Fibroblast of lung (primary cell): Measurements from ENCODE around the gene ARHGAP6. TPM values are rescaled to one million over a fixed set of nuclear protein-coding genes. Genes with fewer than 3 reads are reported as not detected.

ENCODE experiments used
- DNase-seq, 2 donors: peaks; one replicate each; pipeline versions ENCODE4 v3.0.0 to v3.0.0-alpha.2; 2010; ENCODE audit warnings: low read depth in 2 of 2
- H2AFZ ChIP-seq: 2 replicates; pipeline ENCODE4 v1.5.1; 2012; ENCODE audit warnings: low read length, control low read depth, inconsistent platforms
- H3K27ac ChIP-seq: 2 replicates; pipeline ENCODE4 v1.5.1; 2011; ENCODE audit warnings: low read length, control low read depth; ENCODE audit not compliant: insufficient read depth
- H3K27me3 ChIP-seq: 2 replicates; pipeline ENCODE4 v1.5.1; 2011; ENCODE audit warnings: mild to moderate bottlenecking, low read length; ENCODE audit not compliant: control insufficient read depth, insufficient read depth
- H3K36me3 ChIP-seq: 2 replicates; pipeline ENCODE4 v1.5.1; 2011; ENCODE audit warnings: low read length; ENCODE audit not compliant: control insufficient read depth, insufficient read depth
- H3K4me1 ChIP-seq: 2 replicates; pipeline ENCODE4 v1.5.1; 2011; ENCODE audit warnings: low read length; ENCODE audit not compliant: control insufficient read depth, insufficient read depth; ENCODE audit errors: extremely low read depth
- H3K4me2 ChIP-seq: 2 replicates; pipeline ENCODE4 v1.5.1; 2011; ENCODE audit warnings: low read length, control low read depth; ENCODE audit not compliant: insufficient read depth; ENCODE audit errors: extremely low read depth
- H3K4me3 ChIP-seq, 4 experiments: fragments of 200-600 bp in 1 of 4; sonication (generic) in 1 of 4; replicated peaks in 1 of 4; 2 replicates each; pipeline ENCODE4 v1.5.1; 2011 to 2016; ENCODE audit warnings: low read length in 4 of 4, low read depth in 3 of 4, mild to moderate bottlenecking in 3 of 4, control low read depth in 2 of 4, inconsistent platforms in 1 of 4, mixed read lengths in 1 of 4; ENCODE audit not compliant: insufficient read depth in 1 of 4; ENCODE audit errors: control extremely low read depth in 1 of 4
- H3K79me2 ChIP-seq: 2 replicates; pipeline ENCODE4 v1.5.1; 2012; ENCODE audit warnings: mild to moderate bottlenecking, low read length, inconsistent platforms; ENCODE audit not compliant: control insufficient read depth, insufficient read depth
- H3K9ac ChIP-seq: 2 replicates; pipeline ENCODE4 v1.5.1; 2011; ENCODE audit warnings: mild to moderate bottlenecking, low read length, control low read depth; ENCODE audit not compliant: insufficient read depth
- H3K9me3 ChIP-seq: 2 replicates; pipeline ENCODE4 v1.5.1; 2012; ENCODE audit warnings: low read depth, low read length; ENCODE audit not compliant: control insufficient read depth, insufficient read depth
- H4K20me1 ChIP-seq: 2 replicates; pipeline ENCODE4 v1.5.1; 2011; ENCODE audit warnings: low read length; ENCODE audit not compliant: control insufficient read depth, insufficient read depth; ENCODE audit errors: extremely low read depth
- CTCF ChIP-seq, 2 donors: IDR thresholded peaks in 1 of 2; conservative IDR thresholded peaks in 1 of 2; 1 replicate in 1 of 2; 2 replicates in 1 of 2; pipeline ENCODE4 v1.5.1; 2011 to 2012; ENCODE audit warnings: low read length in 2 of 2, control low read depth in 1 of 2, inconsistent platforms in 1 of 2, low read depth in 1 of 2, mild to moderate bottlenecking in 1 of 2
- EZH2 ChIP-seq: IDR thresholded peaks from 2 replicates; pipeline ENCODE4 v1.5.1; 2012; ENCODE audit warnings: low read length, control low read depth, mild to moderate bottlenecking; ENCODE audit errors: missing control alignments
- polyA plus RNA-seq, 2 donors: library from polyadenylated mRNA; depleted of rRNA in 1 of 2; stranded (reverse) in 1 of 2; unstranded in 1 of 2; fragments of >200 nt; gene quantifications; 2 replicates each; pipeline ENCODE4 v1.2.1, GENCODE V29; 2011 to 2012; ENCODE audit warnings: missing spikeins in 1 of 2
- total RNA-seq: library from RNA; depleted of rRNA; stranded (reverse); fragments of >200 nt; gene quantifications from 2 replicates; pipeline ENCODE4 v1.2.1, GENCODE V29; 2014

ARHGAP6 gene
- total and polyA plus RNA-seq, 2 donors (not counting 1 experiment from before 2014, with no cell fraction given) = 5.9 to 11.7 TPM

GRCh38 chrX:11130136-11130535 is 535.6 kb downstream of the ARHGAP6 start:
- H3K9ac ChIP-seq = no peak overlapping the region
- H3K4me1 ChIP-seq = no peaks in the 10 kb centered on the region
- no peak overlapping the region for H2AFZ ChIP-seq
- no peaks in the 10 kb centered on the region for H4K20me1 ChIP-seq
- no peak for DNase-seq
- no peaks in the 10 kb centered on the region for H3K79me2 ChIP-seq
- H3K4me2 ChIP-seq = no peak overlapping the region
- no peaks in the 10 kb centered on the region for H3K9me3 ChIP-seq
- no peak overlapping the region for H3K4me3 ChIP-seq
- TF ChIP-seq CTCF (conservative IDR thresholded peaks at IDR 0.05 in 1 of 2, IDR thresholded peaks at IDR 0.05 in 1 of 2; ENCODE audit: low read depth in 1 of 2, low read length in 2 of 2) (no peak), EZH2 (no peak)
- no peaks in the 10 kb centered on the region for H3K36me3 ChIP-seq
- H3K27me3 ChIP-seq = no peaks in the 10 kb centered on the region
- no peak overlapping the region for H3K27ac ChIP-seq

GRCh38 chrX:11129534-11130105 is 536.1 kb downstream of the ARHGAP6 start:
- H3K79me2 ChIP-seq = no peaks in the 10 kb centered on the region
- H4K20me1 ChIP-seq = no peaks in the 10 kb centered on the region
- no peak overlapping the region for H3K4me3 ChIP-seq
- DNase-seq = no peak
- H2AFZ ChIP-seq = no peak overlapping the region
- H3K36me3 ChIP-seq = no peaks in the 10 kb centered on the region
- H3K4me1 ChIP-seq = no peaks in the 10 kb centered on the region
- H3K9me3 ChIP-seq = no peaks in the 10 kb centered on the region
- TF ChIP-seq CTCF (conservative IDR thresholded peaks at IDR 0.05 in 1 of 2, IDR thresholded peaks at IDR 0.05 in 1 of 2; ENCODE audit: low read depth in 1 of 2, low read length in 2 of 2) = no peak
- H3K9ac ChIP-seq = no peak overlapping the region
- H3K4me2 ChIP-seq = no peak overlapping the region
- H3K27me3 ChIP-seq = no peaks in the 10 kb centered on the region
- H3K27ac ChIP-seq = no peak overlapping the region

- no peak for DNase-seq
- H3K27me3 ChIP-seq = no peaks in the 10 kb centered on the region
- no peaks in the 10 kb centered on the region for H3K79me2 ChIP-seq
- TF ChIP-seq CTCF (conservative IDR thresholded peaks at IDR 0.05 in 1 of 2, IDR thresholded peaks at IDR 0.05 in 1 of 2; ENCODE audit: low read depth in 1 of 2, low read length in 2 of 2) (no peak), EZH2 (no peak)
- H3K9me3 ChIP-seq = no peaks in the 10 kb centered on the region
- no peak overlapping the region for H2AFZ ChIP-seq
- no peak overlapping the region for H3K4me3 ChIP-seq
- no peak overlapping the region for H3K4me2 ChIP-seq
- no peak overlapping the region for H3K27ac ChIP-seq
- no peak overlapping the region for H3K9ac ChIP-seq
- no peaks in the 10 kb centered on the region for H3K4me1 ChIP-seq
- H3K36me3 ChIP-seq = no peaks in the 10 kb centered on the region
- H4K20me1 ChIP-seq = no peaks in the 10 kb centered on the region
These were observed 540.7 kb downstream of the ARHGAP6 start for GRCh38 chrX:11125060-11125459.
